Measurements from ENCODE around the gene ZNF587B. TPM values are rescaled to one million over a fixed set of nuclear protein-coding genes. Genes with fewer than 3 reads are reported as not detected.
"Not testable (repeated sequence)": the region's sequence is repeated elsewhere in the genome, so short reads cannot be mapped to it uniquely, and the experiment has no call there.

The ZNF587B gene
- total RNA-seq, 1 donor from 2014 or later: 36.1 TPM

DNA sequence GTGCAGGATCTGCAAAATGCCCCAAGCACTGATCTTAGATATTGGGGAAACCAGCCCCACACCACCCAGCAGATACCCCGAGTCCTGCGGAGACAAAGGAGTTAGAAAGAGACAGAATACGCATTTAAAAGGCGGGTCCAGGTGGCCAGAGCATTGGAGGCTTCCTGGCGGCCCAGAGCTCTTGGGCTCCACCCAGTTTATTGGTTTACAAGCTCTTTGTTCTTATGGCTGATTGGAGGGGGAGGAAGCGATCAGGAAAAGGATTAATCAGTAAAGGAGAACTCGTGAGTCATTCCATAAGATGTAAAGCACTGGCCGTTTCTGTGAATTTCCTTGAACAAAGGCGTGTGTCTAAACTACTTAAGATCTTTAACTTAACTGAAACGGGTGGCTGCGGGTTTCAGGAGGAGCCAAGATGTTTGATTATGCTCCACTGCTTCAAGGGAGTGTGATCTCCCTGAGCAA lies 20.5 kb downstream of the ZNF587B start:
- no peaks in the 10 kb centered on the region for H3K27me3 ChIP-seq (ENCODE audit: control insufficient read depth, insufficient read depth, low read length)
- TF ChIP-seq, protein P1, sequence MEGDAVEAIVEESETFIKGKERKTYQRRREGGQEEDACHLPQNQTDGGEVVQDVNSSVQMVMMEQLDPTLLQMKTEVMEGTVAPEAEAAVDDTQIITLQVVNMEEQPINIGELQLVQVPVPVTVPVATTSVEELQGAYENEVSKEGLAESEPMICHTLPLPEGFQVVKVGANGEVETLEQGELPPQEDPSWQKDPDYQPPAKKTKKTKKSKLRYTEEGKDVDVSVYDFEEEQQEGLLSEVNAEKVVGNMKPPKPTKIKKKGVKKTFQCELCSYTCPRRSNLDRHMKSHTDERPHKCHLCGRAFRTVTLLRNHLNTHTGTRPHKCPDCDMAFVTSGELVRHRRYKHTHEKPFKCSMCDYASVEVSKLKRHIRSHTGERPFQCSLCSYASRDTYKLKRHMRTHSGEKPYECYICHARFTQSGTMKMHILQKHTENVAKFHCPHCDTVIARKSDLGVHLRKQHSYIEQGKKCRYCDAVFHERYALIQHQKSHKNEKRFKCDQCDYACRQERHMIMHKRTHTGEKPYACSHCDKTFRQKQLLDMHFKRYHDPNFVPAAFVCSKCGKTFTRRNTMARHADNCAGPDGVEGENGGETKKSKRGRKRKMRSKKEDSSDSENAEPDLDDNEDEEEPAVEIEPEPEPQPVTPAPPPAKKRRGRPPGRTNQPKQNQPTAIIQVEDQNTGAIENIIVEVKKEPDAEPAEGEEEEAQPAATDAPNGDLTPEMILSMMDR (IDR thresholded peaks at IDR 0.05; ENCODE audit: insufficient read depth, low read length, severe bottlenecking): no peak
- H3K4me3 ChIP-seq (ENCODE audit: low read depth, low read length): peak overlapping the region; percentile 62
- DNase-seq (ENCODE audit: low read depth): peak; percentile 85
- H3K36me3 ChIP-seq (ENCODE audit: control insufficient read depth, insufficient read depth, low read length): peaks cover 1% of the 10 kb centered on the region
- FAIRE-seq: no peak

DNA sequence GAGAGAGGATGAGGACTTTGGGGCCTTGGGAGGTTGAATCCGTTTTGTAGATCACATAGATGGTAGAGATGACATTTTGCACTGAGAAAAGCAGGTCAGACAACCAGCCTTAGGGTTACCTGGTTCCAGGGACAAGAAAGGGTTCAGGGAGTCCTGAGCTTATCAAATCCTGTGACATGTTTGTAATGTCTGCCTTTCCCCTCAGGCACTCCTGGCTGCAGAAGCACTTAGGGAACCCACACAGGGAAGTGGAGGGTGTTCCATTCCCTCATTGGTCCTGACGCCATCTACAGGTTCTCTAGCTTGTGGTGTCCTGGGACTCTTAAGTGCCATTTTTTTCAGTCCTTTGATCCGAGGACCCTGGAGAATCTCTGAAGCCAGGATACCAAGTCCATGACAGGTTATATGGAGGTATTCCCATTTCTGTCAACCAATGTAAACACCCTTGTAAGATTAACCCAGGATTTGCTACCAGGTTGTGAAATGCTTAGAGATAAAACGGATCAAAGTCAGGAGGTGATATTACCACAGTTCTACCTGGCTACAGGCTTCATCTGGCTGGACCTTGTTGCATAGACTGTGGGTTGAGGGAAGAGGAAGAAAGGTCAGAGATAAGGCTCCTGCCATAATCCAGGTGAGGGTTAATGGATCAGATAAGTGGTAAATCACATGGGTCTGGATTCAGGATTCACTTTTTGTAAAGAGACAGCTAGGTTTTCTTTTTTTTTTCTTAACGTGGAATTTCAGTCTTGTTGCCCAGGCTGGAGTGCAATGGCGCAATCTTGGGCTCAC lies 21.9 kb downstream of the ZNF587B start:
- H3K4me3 ChIP-seq (ENCODE audit: low read depth, low read length); FAIRE-seq; H3K36me3 ChIP-seq (ENCODE audit: control insufficient read depth, insufficient read depth, low read length); H3K27me3 ChIP-seq (ENCODE audit: control insufficient read depth, insufficient read depth, low read length); DNase-seq (ENCODE audit: low read depth): not testable (repeated sequence)

DNA sequence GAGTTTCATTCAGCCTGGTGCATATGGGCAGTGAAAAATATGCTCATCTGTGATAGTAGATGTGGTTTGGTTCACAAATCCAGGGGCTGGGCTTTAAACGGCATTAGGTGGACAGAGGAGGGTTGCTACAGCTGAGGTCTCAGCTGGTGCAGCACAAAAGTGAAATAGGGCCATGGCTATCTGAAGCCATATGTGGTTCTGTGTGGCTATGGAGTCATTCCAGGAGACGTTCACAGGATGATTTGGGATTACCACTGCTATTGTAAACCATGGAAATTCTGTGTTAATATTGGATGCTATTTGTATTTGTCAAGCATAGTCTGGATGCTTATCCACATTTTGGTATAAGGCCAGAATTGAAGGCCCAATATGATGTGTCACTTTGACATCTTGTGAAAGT lies 24.0 kb downstream of the ZNF587B start:
- not testable (repeated sequence) for H3K27me3 ChIP-seq (ENCODE audit: control insufficient read depth, insufficient read depth, low read length); H3K4me3 ChIP-seq (ENCODE audit: low read depth, low read length); DNase-seq (ENCODE audit: low read depth); FAIRE-seq
- H3K36me3 ChIP-seq (ENCODE audit: control insufficient read depth, insufficient read depth, low read length): peaks cover 10% of the 10 kb centered on the region

DNA sequence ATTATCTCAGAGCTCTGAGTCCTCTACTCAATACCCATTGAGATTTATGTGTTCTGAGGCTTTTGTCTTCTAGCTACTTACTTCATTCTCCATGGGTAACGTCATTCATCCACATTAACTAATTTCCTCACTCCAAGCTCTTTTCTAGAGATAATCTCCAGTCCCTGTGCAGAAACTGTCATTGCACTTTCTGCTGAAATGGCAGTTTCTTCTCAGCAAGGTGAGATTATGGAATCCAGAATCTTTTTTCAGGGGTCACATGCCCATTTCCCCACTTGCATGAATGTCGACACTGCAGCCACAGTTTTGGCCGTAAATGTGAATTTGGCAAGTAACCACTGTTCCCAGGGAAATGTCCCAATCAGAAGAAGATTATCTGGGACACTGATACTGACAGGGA lies 32.3 kb downstream of the ZNF587B start:
- FAIRE-seq; H3K27me3 ChIP-seq (ENCODE audit: control insufficient read depth, insufficient read depth, low read length); DNase-seq (ENCODE audit: low read depth); H3K4me3 ChIP-seq (ENCODE audit: low read depth, low read length): not testable (repeated sequence)
- H3K36me3 ChIP-seq (ENCODE audit: control insufficient read depth, insufficient read depth, low read length): peaks cover 20% of the 10 kb centered on the region

DNA sequence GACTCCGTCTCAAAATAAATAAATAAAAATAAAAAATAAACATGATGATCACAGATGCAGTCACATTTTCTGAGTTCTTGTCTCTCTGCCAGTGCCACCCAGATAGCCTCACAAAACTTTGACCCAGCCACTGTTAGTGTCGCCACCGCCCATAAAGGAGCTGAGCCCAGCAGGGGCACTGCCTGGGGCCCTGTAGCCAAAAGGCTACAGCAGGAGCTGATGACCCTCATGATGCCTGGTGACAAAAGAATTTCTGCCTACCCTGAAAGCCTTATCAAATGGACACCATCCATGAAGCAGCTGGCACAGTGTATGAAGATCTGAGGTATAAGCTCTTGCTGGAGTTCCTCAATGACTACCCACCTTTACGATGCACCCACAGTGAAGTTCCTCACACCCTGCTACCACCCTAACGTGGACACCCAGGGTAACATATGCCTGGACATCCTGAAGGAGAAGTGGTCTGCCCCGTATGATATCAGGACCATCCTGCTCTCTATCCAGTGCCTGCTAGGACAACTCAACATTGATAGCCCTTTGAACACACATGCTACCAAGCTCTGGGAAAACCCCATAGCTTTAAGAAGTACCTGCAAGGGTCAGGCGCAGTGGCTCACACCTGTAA lies 37.9 kb downstream of the ZNF587B start:
- Histone ChIP-seq H3K36me3 (ENCODE audit: control insufficient read depth, insufficient read depth, low read length) (peaks cover 6% of the 10 kb centered on the region), H3K27me3 (ENCODE audit: control insufficient read depth, insufficient read depth, low read length) (no peaks in the 10 kb centered on the region), H3K4me3 (ENCODE audit: low read depth, low read length) (no peak overlapping the region)
- no peak for FAIRE-seq
- DNase-seq (ENCODE audit: low read depth): no peak
- TF ChIP-seq, protein P1 (IDR thresholded peaks at IDR 0.05; ENCODE audit: insufficient read depth, low read length, severe bottlenecking): no peak

DNA sequence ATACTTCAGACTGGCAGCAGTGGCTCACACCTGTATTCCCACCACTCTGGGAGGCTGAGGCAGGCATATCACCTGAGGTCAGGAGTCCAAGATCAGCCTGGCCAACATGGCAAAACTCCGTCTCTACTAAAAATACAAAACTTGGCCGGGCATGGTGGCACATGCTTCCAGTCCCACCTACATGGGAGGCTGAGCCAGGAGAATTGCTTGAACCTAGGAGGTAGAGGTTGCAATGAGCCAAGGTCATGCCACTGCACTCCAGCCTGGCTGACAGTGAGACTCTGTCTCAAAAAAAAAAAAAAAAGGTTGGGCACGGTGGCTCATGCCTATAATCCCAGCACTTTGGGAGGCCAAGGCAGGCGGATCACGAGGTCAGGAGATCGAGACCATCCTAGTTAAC lies 39.6 kb downstream of the ZNF587B start:
- DNase-seq (ENCODE audit: low read depth); H3K4me3 ChIP-seq (ENCODE audit: low read depth, low read length); H3K27me3 ChIP-seq (ENCODE audit: control insufficient read depth, insufficient read depth, low read length); FAIRE-seq; H3K36me3 ChIP-seq (ENCODE audit: control insufficient read depth, insufficient read depth, low read length): not testable (repeated sequence)

DNA sequence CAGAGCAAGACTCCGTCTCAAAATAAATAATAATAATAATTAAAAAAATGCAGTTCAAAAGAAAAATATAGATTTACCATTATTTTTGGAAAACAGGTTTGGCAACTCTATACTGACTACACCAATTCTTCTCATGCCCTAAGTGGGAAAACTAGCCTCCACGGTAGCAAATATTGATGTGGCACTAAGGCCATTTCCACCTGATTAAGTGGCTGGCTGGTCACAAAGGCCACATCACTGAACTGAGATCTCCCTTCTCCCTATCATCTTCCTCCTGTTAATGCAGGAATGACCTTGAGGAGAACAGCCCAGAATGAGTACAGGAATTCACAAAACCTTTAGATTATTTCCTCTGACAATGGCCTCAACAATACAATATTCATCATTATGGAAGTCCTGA lies 40.1 kb downstream of the ZNF587B start:
- FAIRE-seq (no peak), DNase-seq (ENCODE audit: low read depth) (no peak)
- TF ChIP-seq, protein P1 (IDR thresholded peaks at IDR 0.05; ENCODE audit: insufficient read depth, low read length, severe bottlenecking): no peak
- H3K27me3 ChIP-seq (ENCODE audit: control insufficient read depth, insufficient read depth, low read length): no peaks in the 10 kb centered on the region
- no peak overlapping the region for H3K4me3 ChIP-seq (ENCODE audit: low read depth, low read length)
- peaks cover 7% of the 10 kb centered on the region for H3K36me3 ChIP-seq (ENCODE audit: control insufficient read depth, insufficient read depth, low read length)
